WTC11 (cell line): ENCODE data around the gene KCNG1. TPM values are rescaled to one million over a fixed set of nuclear protein-coding genes. Genes with fewer than 3 reads are reported as not detected.

Source experiments
- ATAC-seq: fragments of 200-7000 bp; cut with Tn5 transposase; 2 replicates; pipeline ENCODE4 v1.10.0; 2021; ENCODE audit warnings: mild to moderate bottlenecking, moderate library complexity
- CTCF ChIA-PET: fragments of 300-600 bp; sonication (Branson Sonifier 250); formaldehyde crosslinking; loops from one replicate; lab custom pipeline; 2021; ENCODE audit warnings: antibody characterized with exemption; lab: Charles Lee
- POLR2A ChIA-PET: fragments of 350-600 bp; sonication (Branson Sonifier 250); formaldehyde crosslinking; loops from one replicate; lab custom pipeline; 2021; ENCODE audit warnings: antibody characterized with exemption; lab: Charles Lee
- DNase-seq: peaks from one replicate; pipeline ENCODE4 v3.0.0; 2021; ENCODE audit warnings: low spot score
- H3K27ac Mint-ChIP-seq: 2 replicates; pipeline ENCODE4 v1.8.0; 2021; ENCODE audit warnings: mixed read lengths
- H3K27me3 Mint-ChIP-seq: 2 replicates; pipeline ENCODE4 v1.8.0; 2021; ENCODE audit warnings: low read depth, mild to moderate bottlenecking, moderate library complexity, mixed read lengths
- H3K36me3 Mint-ChIP-seq: 2 replicates; pipeline ENCODE4 v1.8.0; 2021; ENCODE audit warnings: mixed read lengths
- H3K4me1 Mint-ChIP-seq: 2 replicates; pipeline ENCODE4 v1.8.0; 2022; ENCODE audit warnings: mixed read lengths
- H3K4me3 Mint-ChIP-seq: 2 replicates; pipeline ENCODE4 v1.8.0; 2021; ENCODE audit warnings: mild to moderate bottlenecking, moderate library complexity, mixed read lengths
- H3K9me3 Mint-ChIP-seq: 2 replicates; pipeline ENCODE4 v1.8.0; 2021; ENCODE audit warnings: mixed read lengths
- CBFB ChIP-seq: sonication (generic); formaldehyde crosslinking; IDR thresholded peaks from 2 replicates; pipeline ENCODE4 v1.8.1; 2022; ENCODE audit warnings: mild to moderate bottlenecking, low read depth, missing genetic modification reagents
- CREM ChIP-seq: sonication (generic); formaldehyde crosslinking; IDR thresholded peaks from 2 replicates; pipeline ENCODE4 v1.8.1; 2022; ENCODE audit warnings: mild to moderate bottlenecking, missing genetic modification reagents, moderate library complexity
- EMX1 ChIP-seq: fragments of 250-450 bp; sonication (Bioruptor Pico); IDR thresholded peaks from 2 replicates; pipeline ENCODE4 v1.8.0; 2021; ENCODE audit warnings: mild to moderate bottlenecking
- ESRRA ChIP-seq: sonication (generic); formaldehyde crosslinking; IDR thresholded peaks from 2 replicates; pipeline ENCODE4 v1.8.1; 2022; ENCODE audit warnings: mild to moderate bottlenecking, missing genetic modification reagents, borderline replicate concordance
- FOXP1 ChIP-seq: sonication (generic); formaldehyde crosslinking; IDR thresholded peaks from 2 replicates; pipeline ENCODE4 v1.8.0; 2022; ENCODE audit warnings: missing genetic modification reagents, mild to moderate bottlenecking, moderate library complexity, borderline replicate concordance
- GRHL2 ChIP-seq: fragments of 250-450 bp; sonication (Bioruptor Pico); IDR thresholded peaks from 2 replicates; pipeline ENCODE4 v1.8.0; 2022; ENCODE audit warnings: mild to moderate bottlenecking, moderate library complexity; ENCODE audit not compliant: insufficient replicate concordance, severe bottlenecking
- HMGA2 ChIP-seq: fragments of 250-450 bp; sonication (Bioruptor Pico); IDR thresholded peaks from 2 replicates; pipeline ENCODE4 v1.4.0; 2021; ENCODE audit warnings: mild to moderate bottlenecking, moderate library complexity
- KAT7 ChIP-seq: sonication (generic); formaldehyde crosslinking; IDR thresholded peaks from 2 replicates; pipeline ENCODE4 v1.8.1; 2023; ENCODE audit warnings: missing genetic modification reagents, mild to moderate bottlenecking, borderline replicate concordance
- NFYB ChIP-seq: sonication (generic); formaldehyde crosslinking; conservative IDR thresholded peaks from 2 replicates; pipeline ENCODE4 v1.8.0; 2022; ENCODE audit warnings: low read depth, missing genetic modification reagents
- NR3C1 ChIP-seq: sonication (generic); formaldehyde crosslinking; conservative IDR thresholded peaks from 2 replicates; pipeline ENCODE4 v1.8.1; 2023; ENCODE audit warnings: low read depth, mild to moderate bottlenecking, missing genetic modification reagents
- RORB ChIP-seq: fragments of 250-450 bp; sonication (Bioruptor Pico); IDR thresholded peaks from 2 replicates; pipeline ENCODE4 v1.9.0; 2021; ENCODE audit warnings: mild to moderate bottlenecking
- SMAD3 ChIP-seq: sonication (generic); formaldehyde crosslinking; IDR thresholded peaks from 2 replicates; pipeline ENCODE4 v1.8.0; 2022; ENCODE audit warnings: missing genetic modification reagents, mild to moderate bottlenecking, borderline replicate concordance
- TCF7 ChIP-seq: sonication (generic); formaldehyde crosslinking; IDR thresholded peaks from 2 replicates; pipeline ENCODE4 v1.8.0; 2022; ENCODE audit warnings: mild to moderate bottlenecking, low read depth, missing genetic modification reagents, moderate library complexity
- ZNF671 ChIP-seq: fragments of 250-450 bp; sonication (Bioruptor Pico); IDR thresholded peaks from 2 replicates; pipeline ENCODE4 v1.8.0; 2021; ENCODE audit warnings: mild to moderate bottlenecking
- total RNA-seq: library from RNA; stranded (reverse); gene quantifications from 3 replicates; pipeline ENCODE4 v1.2.3, GENCODE V29; 2021
- TF ChIP-seq, protein P1 (sequence below): sonication (generic); formaldehyde crosslinking; IDR thresholded peaks from 2 replicates; pipeline ENCODE4 v1.8.1; 2023; ENCODE audit warnings: mild to moderate bottlenecking, missing genetic modification reagents, moderate library complexity
- TF ChIP-seq, protein P2 (sequence below): sonication (generic); formaldehyde crosslinking; IDR thresholded peaks from 2 replicates; pipeline ENCODE4 v1.8.1; 2023; ENCODE audit warnings: mild to moderate bottlenecking, missing genetic modification reagents
- TF ChIP-seq, protein P3 (sequence below): sonication (generic); formaldehyde crosslinking; IDR thresholded peaks from 2 replicates; pipeline ENCODE4 v1.8.1; 2023; ENCODE audit warnings: mild to moderate bottlenecking, missing genetic modification reagents
- TF ChIP-seq, protein P4 (sequence below): sonication (generic); formaldehyde crosslinking; IDR thresholded peaks from 2 replicates; pipeline ENCODE4 v1.8.1; 2022; ENCODE audit warnings: mild to moderate bottlenecking, missing genetic modification reagents, moderate library complexity, borderline replicate concordance
- TF ChIP-seq, protein P5 (sequence below): sonication (generic); formaldehyde crosslinking; IDR thresholded peaks from 2 replicates; pipeline ENCODE4 v1.8.0; 2022; ENCODE audit warnings: missing genetic modification reagents
- TF ChIP-seq, protein P6 (sequence below): fragments of 250-450 bp; sonication (Bioruptor Pico); IDR thresholded peaks from 2 replicates; pipeline ENCODE4 v2.1.2; 2022; ENCODE audit warnings: mild to moderate bottlenecking, moderate library complexity

The KCNG1 gene
- total RNA-seq, 1 experiment from 2014 or later: 34.6 TPM

DNA sequence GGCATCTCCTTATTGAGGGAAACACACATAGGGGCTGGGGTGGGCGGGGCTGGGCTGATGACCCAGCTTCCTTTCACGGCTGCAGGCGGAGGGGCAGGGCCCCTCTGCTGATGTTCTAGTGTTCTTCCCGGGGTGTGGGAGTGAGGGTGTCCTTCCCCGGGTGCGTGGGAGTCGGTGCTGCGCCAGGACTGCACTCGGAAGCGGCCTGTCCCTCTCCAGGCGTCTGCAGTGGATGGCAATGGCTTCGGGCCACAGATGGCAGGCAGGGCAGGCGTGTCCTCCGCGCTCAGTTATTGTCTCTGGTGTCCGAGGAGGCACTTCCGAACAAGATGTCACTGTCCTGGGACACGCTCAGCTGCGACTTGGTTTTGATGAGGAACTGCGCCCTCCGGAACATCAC lies 19.2 kb downstream of the KCNG1 start (continued):
- TF ChIP-seq, protein P1, sequence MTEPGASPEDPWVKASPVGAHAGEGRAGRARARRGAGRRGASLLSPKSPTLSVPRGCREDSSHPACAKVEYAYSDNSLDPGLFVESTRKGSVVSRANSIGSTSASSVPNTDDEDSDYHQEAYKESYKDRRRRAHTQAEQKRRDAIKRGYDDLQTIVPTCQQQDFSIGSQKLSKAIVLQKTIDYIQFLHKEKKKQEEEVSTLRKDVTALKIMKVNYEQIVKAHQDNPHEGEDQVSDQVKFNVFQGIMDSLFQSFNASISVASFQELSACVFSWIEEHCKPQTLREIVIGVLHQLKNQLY: no peak
- TF ChIP-seq HMGA2 (CRISPR knock-in tag) (no peak), ZNF671 (CRISPR knock-in tag) (no peak), GRHL2 (CRISPR knock-in tag) (no peak), NFYB (CRISPR knock-in tag) (no peak), TCF7 (CRISPR knock-in tag) (no peak)
- TF ChIP-seq, all 79 proteins: peak for 0

DNA sequence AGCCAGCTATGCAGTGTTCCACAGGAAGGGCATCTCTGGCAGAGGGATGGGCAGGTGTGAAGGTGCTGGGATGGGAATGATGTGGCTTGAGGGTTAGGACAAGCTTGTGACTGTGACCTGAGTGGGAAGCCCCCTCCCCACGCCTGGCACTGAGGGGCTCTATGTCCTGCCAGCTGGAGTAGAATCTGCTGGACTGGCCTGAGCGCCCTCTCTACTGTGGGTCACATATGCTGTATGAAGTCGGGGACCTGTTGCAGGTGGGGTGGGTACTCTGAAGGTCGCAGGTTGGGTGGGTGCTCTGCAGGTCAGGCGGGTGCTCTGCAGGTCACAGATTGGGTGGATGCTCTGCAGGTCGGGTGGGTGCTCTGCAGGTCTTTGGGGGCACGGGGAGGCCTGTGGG lies 20.3 kb downstream of the KCNG1 start:
- CTCF ChIA-PET: interaction anchor here (0.9 to 2.0 kb wide), 3 partner anchors 10 to 15 kb away, joined by 4 to 11 read pairs (median 7); no protein-coding TSS in a partner anchor
- no peak overlapping the region for H3K27ac Mint-ChIP-seq
- TF ChIP-seq, protein P2, sequence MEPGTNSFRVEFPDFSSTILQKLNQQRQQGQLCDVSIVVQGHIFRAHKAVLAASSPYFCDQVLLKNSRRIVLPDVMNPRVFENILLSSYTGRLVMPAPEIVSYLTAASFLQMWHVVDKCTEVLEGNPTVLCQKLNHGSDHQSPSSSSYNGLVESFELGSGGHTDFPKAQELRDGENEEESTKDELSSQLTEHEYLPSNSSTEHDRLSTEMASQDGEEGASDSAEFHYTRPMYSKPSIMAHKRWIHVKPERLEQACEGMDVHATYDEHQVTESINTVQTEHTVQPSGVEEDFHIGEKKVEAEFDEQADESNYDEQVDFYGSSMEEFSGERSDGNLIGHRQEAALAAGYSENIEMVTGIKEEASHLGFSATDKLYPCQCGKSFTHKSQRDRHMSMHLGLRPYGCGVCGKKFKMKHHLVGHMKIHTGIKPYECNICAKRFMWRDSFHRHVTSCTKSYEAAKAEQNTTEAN (CRISPR knock-in tag): no peak
- TF ChIP-seq, all 79 proteins: peak for 0
- Mint-ChIP-seq H3K9me3 (no peaks in the 10 kb centered on the region), H3K27me3 (no peaks in the 10 kb centered on the region), H3K4me1 (no peaks in the 10 kb centered on the region), H3K4me3 (no peak overlapping the region), H3K36me3 (peaks cover 7% of the 10 kb centered on the region)
- ATAC-seq: no peak
- DNase-seq: no peak
- POLR2A ChIA-PET: interaction anchor here (0.5 kb wide), 1 partner anchor 14 kb away, joined by 3 read pairs; no protein-coding TSS in a partner anchor

DNA sequence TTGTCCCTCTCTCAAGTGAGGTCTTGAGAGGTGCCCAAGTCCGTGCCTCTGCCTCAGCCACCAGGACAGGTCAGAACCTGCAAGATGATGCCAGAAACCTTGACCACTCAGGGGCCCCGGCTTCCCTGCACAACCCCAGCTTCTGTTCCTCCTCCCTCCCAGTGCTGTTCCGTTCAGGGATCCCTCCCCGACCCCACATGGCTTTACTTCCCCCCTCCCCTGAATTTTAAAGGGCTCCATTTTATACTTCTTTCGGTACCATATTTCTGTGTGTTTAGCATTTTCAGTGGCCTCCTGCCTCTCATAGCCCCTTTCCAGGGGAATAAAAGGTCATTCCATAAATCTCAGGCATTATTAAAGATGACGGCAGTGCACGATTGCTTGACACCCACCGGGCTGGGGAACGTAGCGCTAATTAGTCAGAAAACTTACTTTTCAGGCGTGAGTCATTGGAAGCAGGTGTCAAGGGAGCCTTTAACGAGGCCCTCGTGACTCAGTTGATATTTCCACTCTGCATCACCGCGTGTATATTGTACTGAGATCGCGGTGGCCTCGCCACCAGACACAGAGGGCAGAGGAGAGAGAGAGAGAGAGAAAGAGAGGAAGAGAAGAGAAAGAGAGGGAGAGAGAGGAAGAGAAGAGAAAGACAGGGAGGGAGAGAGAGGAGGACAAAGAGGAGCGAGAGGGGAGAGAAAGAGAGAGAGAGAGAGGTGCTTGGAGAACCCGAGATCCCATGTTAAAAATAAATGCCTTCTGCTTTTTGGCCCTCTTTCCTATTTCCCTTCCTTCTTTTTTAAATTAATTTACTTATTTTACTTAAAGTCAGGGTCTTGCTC lies 21.3 kb downstream of the KCNG1 start:
- no peak for ATAC-seq
- H3K4me1 Mint-ChIP-seq: no peaks in the 10 kb centered on the region; the same call in 1 of the 2 replicates
- no peak for DNase-seq
- peaks cover under 1% of the 10 kb centered on the region; the same call in 1 of the 2 replicates for H3K27me3 Mint-ChIP-seq
- POLR2A ChIA-PET: no interaction called here
- no peak overlapping the region for H3K27ac Mint-ChIP-seq
- no peak overlapping the region for H3K4me3 Mint-ChIP-seq
- peaks cover 7% of the 10 kb centered on the region for H3K36me3 Mint-ChIP-seq
- CTCF ChIA-PET: interaction anchor here (0.9 to 2.0 kb wide), 5 partner anchors 9 to 317 kb away, joined by 4 to 11 read pairs (median 6); no protein-coding TSS in a partner anchor
- H3K9me3 Mint-ChIP-seq: no peaks in the 10 kb centered on the region
- TF ChIP-seq FOXP1 (CRISPR knock-in tag) (no peak), EMX1 (CRISPR knock-in tag) (no peak), CREM (CRISPR knock-in tag) (no peak), KAT7 (CRISPR knock-in tag) (no peak), NR3C1 (CRISPR knock-in tag) (no peak), SMAD3 (CRISPR knock-in tag) (no peak), ESRRA (CRISPR knock-in tag) (no peak), CBFB (no peak), RORB (CRISPR knock-in tag) (no peak)
- TF ChIP-seq, protein P3, sequence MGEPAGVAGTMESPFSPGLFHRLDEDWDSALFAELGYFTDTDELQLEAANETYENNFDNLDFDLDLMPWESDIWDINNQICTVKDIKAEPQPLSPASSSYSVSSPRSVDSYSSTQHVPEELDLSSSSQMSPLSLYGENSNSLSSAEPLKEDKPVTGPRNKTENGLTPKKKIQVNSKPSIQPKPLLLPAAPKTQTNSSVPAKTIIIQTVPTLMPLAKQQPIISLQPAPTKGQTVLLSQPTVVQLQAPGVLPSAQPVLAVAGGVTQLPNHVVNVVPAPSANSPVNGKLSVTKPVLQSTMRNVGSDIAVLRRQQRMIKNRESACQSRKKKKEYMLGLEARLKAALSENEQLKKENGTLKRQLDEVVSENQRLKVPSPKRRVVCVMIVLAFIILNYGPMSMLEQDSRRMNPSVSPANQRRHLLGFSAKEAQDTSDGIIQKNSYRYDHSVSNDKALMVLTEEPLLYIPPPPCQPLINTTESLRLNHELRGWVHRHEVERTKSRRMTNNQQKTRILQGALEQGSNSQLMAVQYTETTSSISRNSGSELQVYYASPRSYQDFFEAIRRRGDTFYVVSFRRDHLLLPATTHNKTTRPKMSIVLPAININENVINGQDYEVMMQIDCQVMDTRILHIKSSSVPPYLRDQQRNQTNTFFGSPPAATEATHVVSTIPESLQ (CRISPR knock-in tag): no peak
- TF ChIP-seq, protein P4, sequence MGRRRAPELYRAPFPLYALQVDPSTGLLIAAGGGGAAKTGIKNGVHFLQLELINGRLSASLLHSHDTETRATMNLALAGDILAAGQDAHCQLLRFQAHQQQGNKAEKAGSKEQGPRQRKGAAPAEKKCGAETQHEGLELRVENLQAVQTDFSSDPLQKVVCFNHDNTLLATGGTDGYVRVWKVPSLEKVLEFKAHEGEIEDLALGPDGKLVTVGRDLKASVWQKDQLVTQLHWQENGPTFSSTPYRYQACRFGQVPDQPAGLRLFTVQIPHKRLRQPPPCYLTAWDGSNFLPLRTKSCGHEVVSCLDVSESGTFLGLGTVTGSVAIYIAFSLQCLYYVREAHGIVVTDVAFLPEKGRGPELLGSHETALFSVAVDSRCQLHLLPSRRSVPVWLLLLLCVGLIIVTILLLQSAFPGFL (CRISPR knock-in tag): no peak
- TF ChIP-seq, protein P5, sequence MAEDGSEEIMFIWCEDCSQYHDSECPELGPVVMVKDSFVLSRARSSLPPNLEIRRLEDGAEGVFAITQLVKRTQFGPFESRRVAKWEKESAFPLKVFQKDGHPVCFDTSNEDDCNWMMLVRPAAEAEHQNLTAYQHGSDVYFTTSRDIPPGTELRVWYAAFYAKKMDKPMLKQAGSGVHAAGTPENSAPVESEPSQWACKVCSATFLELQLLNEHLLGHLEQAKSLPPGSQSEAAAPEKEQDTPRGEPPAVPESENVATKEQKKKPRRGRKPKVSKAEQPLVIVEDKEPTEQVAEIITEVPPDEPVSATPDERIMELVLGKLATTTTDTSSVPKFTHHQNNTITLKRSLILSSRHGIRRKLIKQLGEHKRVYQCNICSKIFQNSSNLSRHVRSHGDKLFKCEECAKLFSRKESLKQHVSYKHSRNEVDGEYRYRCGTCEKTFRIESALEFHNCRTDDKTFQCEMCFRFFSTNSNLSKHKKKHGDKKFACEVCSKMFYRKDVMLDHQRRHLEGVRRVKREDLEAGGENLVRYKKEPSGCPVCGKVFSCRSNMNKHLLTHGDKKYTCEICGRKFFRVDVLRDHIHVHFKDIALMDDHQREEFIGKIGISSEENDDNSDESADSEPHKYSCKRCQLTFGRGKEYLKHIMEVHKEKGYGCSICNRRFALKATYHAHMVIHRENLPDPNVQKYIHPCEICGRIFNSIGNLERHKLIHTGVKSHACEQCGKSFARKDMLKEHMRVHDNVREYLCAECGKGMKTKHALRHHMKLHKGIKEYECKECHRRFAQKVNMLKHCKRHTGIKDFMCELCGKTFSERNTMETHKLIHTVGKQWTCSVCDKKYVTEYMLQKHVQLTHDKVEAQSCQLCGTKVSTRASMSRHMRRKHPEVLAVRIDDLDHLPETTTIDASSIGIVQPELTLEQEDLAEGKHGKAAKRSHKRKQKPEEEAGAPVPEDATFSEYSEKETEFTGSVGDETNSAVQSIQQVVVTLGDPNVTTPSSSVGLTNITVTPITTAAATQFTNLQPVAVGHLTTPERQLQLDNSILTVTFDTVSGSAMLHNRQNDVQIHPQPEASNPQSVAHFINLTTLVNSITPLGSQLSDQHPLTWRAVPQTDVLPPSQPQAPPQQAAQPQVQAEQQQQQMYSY (CRISPR knock-in tag): no peak
- TF ChIP-seq, protein P6, sequence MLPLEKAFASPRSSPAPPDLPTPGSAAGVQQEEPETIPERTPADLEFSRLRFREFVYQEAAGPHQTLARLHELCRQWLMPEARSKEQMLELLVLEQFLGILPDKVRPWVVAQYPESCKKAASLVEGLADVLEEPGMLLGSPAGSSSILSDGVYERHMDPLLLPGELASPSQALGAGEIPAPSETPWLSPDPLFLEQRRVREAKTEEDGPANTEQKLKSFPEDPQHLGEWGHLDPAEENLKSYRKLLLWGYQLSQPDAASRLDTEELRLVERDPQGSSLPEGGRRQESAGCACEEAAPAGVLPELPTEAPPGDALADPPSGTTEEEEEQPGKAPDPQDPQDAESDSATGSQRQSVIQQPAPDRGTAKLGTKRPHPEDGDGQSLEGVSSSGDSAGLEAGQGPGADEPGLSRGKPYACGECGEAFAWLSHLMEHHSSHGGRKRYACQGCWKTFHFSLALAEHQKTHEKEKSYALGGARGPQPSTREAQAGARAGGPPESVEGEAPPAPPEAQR: no peak
